ENCODE results near the gene SPG21.

SPG21 gene

GRCh38 chr15:64991536-64992135 lies 1.9 kb upstream of the SPG21 start:
- DNase-seq (ENCODE audit: low read depth in 2 of 2): no peak

GRCh38 chr15:64990168-64990470 lies 405 bp upstream of the SPG21 start:
- no peak for DNase-seq (ENCODE audit: low read depth in 2 of 2)

- DNase-seq (ENCODE audit: low read depth in 2 of 2): no peak
Measured at GRCh38 chr15:64987136-64987535, 2.6 kb downstream of the SPG21 start.

- DNase-seq (ENCODE audit: low read depth in 2 of 2): no peak
Measured at GRCh38 chr15:64985366-64986033, 4.2 kb downstream of the SPG21 start.

- no peak for DNase-seq (ENCODE audit: low read depth in 2 of 2)
Measured at GRCh38 chr15:64982472-64982871, 7.2 kb downstream of the SPG21 start.

- no peak for DNase-seq (ENCODE audit: low read depth in 2 of 2)
Measured at GRCh38 chr15:64981812-64982431, 7.8 kb downstream of the SPG21 start.

- DNase-seq (ENCODE audit: low read depth in 2 of 2): no peak
Measured at GRCh38 chr15:64979252-64979710, 10.4 kb downstream of the SPG21 start.

- DNase-seq (ENCODE audit: low read depth in 2 of 2): no peak
Measured at GRCh38 chr15:64975390-64975789, 14.3 kb downstream of the SPG21 start.

- DNase-seq (ENCODE audit: low read depth in 2 of 2): no peak
Measured at GRCh38 chr15:64970698-64971097, 19.0 kb downstream of the SPG21 start.

GRCh38 chr15:64969401-64969800 lies 20.3 kb downstream of the SPG21 start:
- DNase-seq (ENCODE audit: low read depth in 2 of 2): no peak

GRCh38 chr15:64961013-64961412 lies 28.7 kb downstream of the SPG21 start:
- no peak for DNase-seq (ENCODE audit: low read depth in 2 of 2)

GRCh38 chr15:64960153-64960552 lies 29.6 kb downstream of the SPG21 start:
- DNase-seq (ENCODE audit: low read depth in 2 of 2): no peak

GRCh38 chr15:64959128-64959527 lies 30.6 kb downstream of the SPG21 start:
- no peak for DNase-seq (ENCODE audit: low read depth in 2 of 2)

GRCh38 chr15:64954395-64954794 lies 35.3 kb downstream of the SPG21 start:
- DNase-seq (ENCODE audit: low read depth in 2 of 2): no peak

- no peak for DNase-seq (ENCODE audit: low read depth in 2 of 2)
Measured at GRCh38 chr15:64951777-64952418, 37.8 kb downstream of the SPG21 start.

- no peak for DNase-seq (ENCODE audit: low read depth in 2 of 2)
Measured at GRCh38 chr15:64950888-64951287, 38.8 kb downstream of the SPG21 start.

- DNase-seq (ENCODE audit: low read depth in 2 of 2): no peak
Measured at GRCh38 chr15:64949383-64950186, 40.1 kb downstream of the SPG21 start.

GRCh38 chr15:64948916-64949315 lies 40.8 kb downstream of the SPG21 start:
- no peak for DNase-seq (ENCODE audit: low read depth in 2 of 2)

GRCh38 chr15:64947211-64947610 lies 42.5 kb downstream of the SPG21 start:
- DNase-seq (ENCODE audit: low read depth in 2 of 2): no peak

GRCh38 chr15:64944961-64945360 lies 44.8 kb downstream of the SPG21 start:
- no peak for DNase-seq (ENCODE audit: low read depth in 2 of 2)

GRCh38 chr15:64943512-64944225 lies 46.0 kb downstream of the SPG21 start:
- no peak for DNase-seq (ENCODE audit: low read depth in 2 of 2)
